Mammary epithelial cell (primary cell): ENCODE results near the gene SMYD2.

Source experiments
- CTCF ChIP-seq, 2 donors: IDR thresholded peaks in 1 of 2; conservative IDR thresholded peaks in 1 of 2; 2 replicates each; pipeline ENCODE4 v1.5.1; 2011 to 2012; ENCODE audit warnings: inconsistent platforms in 2 of 2, low read length in 2 of 2, mild to moderate bottlenecking in 2 of 2, control low read depth in 1 of 2, low read depth in 1 of 2; ENCODE audit not compliant: insufficient read depth in 1 of 2; ENCODE audit errors: extremely low read depth in 1 of 2
- EZH2 ChIP-seq: IDR thresholded peaks from 2 replicates; pipeline ENCODE4 v1.6.1; 2012; ENCODE audit warnings: low read length, inconsistent platforms, borderline replicate concordance

DNA sequence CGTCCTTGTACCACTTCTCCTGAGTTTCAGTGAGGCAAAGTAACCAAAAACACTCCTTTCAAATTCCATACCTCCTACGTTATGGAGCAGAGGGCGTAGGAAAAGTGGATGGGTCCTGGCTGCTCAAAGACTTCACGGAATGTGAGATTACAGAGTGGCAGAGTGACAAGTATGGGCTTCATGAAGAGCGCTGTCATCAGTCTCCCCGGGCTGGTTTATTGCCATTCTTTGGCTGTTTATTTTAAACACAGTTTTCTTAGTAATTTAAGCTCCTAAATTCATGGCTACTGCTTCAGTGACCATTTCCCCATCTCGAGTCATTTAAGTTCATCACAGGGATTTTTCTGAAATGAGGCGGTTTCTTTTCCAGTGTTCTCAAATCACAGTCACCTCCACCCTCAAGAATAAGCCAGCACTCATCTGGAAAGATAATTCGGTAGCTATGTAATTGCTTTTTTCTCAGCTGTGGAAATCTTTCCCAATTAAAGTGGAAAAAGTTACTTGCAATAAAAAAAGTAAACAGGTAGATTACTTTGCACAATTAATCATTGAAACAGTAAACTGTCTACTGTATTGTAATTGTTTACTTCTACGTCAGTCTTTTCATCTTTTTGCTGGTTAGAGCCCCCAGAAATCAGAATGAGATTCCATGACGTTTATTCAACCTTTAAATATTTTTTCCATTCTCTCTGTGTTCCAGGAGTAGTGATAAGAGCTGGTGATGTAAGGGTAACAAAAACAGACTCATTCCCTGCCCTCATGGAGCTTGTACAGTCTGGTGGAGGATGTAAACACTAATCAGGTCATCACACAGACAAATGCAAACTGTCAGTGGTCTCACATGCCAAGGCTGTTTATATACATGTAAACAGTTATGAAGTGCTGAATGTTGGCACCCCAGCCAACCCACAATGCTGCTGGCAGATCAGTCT, 3.0 kb upstream of the SMYD2 start:
- no peak for TF ChIP-seq CTCF (conservative IDR thresholded peaks at IDR 0.05 in 1 of 2, IDR thresholded peaks at IDR 0.05 in 1 of 2; ENCODE audit: extremely low read depth in 1 of 2, insufficient read depth in 1 of 2, low read depth in 1 of 2, low read length in 2 of 2)
- no peak for TF ChIP-seq EZH2
